ENCODE data around the gene SRRD.

DNA sequence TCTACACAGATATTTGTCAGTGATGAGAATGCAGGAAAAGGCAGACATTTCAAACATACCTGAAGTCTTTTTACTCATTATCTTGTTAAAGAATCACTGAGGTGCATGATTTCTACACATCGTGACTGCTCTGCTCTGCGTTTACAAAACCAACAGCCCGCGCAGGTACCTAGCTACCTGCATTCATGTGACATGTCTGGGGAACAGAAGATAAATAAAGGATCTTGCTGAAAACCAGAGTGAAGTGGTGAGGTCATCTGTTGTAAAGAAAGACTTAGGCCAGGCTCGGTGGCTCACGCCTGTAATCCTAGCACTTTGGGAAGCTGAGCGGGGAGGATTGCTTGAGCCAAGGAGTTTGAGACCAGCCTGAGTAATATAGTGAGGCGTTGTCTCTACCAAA lies 38.9 kb upstream of the SRRD start:
- no peak for TF ChIP-seq CTCF (IDR thresholded peaks at IDR 0.05)
- TF ChIP-seq POLR2A (IDR thresholded peaks at IDR 0.05), result no peak

Measured in stomach (tissue), 4 donors.